Neuronal stem cell (in vitro differentiated cells): ENCODE results near the gene PIN1.

Source experiments
- DNase-seq: peaks from one replicate; pipeline ENCODE4 v3.0.0-alpha.2; 2013; ENCODE audit warnings: low spot score
- H2AFZ ChIP-seq: one replicate; pipeline ENCODE4 v1.6.1; 2013; ENCODE audit warnings: mild to moderate bottlenecking, low read length, inconsistent platforms
- H2AK5ac ChIP-seq: 2 replicates; pipeline ENCODE4 v1.6.1; 2013; ENCODE audit warnings: low read depth, mild to moderate bottlenecking, inconsistent platforms, low read length, moderate library complexity, mixed read lengths
- H2BK120ac ChIP-seq: 2 replicates; pipeline ENCODE4 v1.6.1; 2013; ENCODE audit warnings: low read depth, mild to moderate bottlenecking, inconsistent platforms, low read length, moderate library complexity, mixed read lengths
- H2BK12ac ChIP-seq: one replicate; pipeline ENCODE4 v1.6.1; 2013; ENCODE audit warnings: low read length, inconsistent platforms
- H2BK15ac ChIP-seq: 2 replicates; pipeline ENCODE4 v1.6.1; 2013; ENCODE audit warnings: mild to moderate bottlenecking, low read length, inconsistent platforms, mixed read lengths
- H2BK5ac ChIP-seq: one replicate; pipeline ENCODE4 v1.6.1; 2013; ENCODE audit warnings: inconsistent platforms, mild to moderate bottlenecking, low read length, moderate library complexity
- H3K14ac ChIP-seq: one replicate; pipeline ENCODE4 v1.6.1; 2013; ENCODE audit warnings: low read length, inconsistent platforms
- H3K18ac ChIP-seq: 2 replicates; pipeline ENCODE4 v1.6.1; 2013; ENCODE audit warnings: low read length, inconsistent platforms
- H3K23ac ChIP-seq: 2 replicates; pipeline ENCODE4 v1.6.1; 2013; ENCODE audit warnings: low read depth, mild to moderate bottlenecking, mixed read lengths, low read length, inconsistent platforms; ENCODE audit not compliant: poor library complexity
- H3K27ac ChIP-seq: replicated peaks from 3 replicates; pipeline ENCODE4 v1.5.1; 2013; ENCODE audit warnings: low read length, inconsistent platforms
- H3K27me3 ChIP-seq, 3 experiments: 2 replicates each; pipeline ENCODE4 v1.6.1; 2013; ENCODE audit warnings: low read length in 3 of 3, mild to moderate bottlenecking in 2 of 3, inconsistent platforms in 1 of 3, low read depth in 1 of 3, mixed read lengths in 1 of 3, moderate library complexity in 1 of 3; ENCODE audit not compliant: control insufficient read depth in 3 of 3, insufficient read depth in 3 of 3
- H3K36me3 ChIP-seq, 2 donors: replicated peaks in 1 of 2; 2 replicates each; pipeline ENCODE4 v1.6.1; 2013; ENCODE audit warnings: low read length in 2 of 2; ENCODE audit not compliant: control insufficient read depth in 2 of 2, insufficient read depth in 2 of 2
- H3K4ac ChIP-seq: 2 replicates; pipeline ENCODE4 v1.6.1; 2013; ENCODE audit warnings: inconsistent platforms, mild to moderate bottlenecking, low read length, moderate library complexity
- H3K4me1 ChIP-seq, 2 donors: 1 replicate in 1 of 2; 2 replicates in 1 of 2; pipeline ENCODE4 v1.6.1; 2013; ENCODE audit warnings: low read length in 2 of 2, low read depth in 1 of 2; ENCODE audit not compliant: control insufficient read depth in 2 of 2, insufficient read depth in 1 of 2
- H3K4me2 ChIP-seq: one replicate; pipeline ENCODE4 v1.6.1; 2013; ENCODE audit warnings: mild to moderate bottlenecking, low read length, inconsistent platforms; ENCODE audit not compliant: insufficient read depth, poor library complexity, severe bottlenecking
- H3K4me3 ChIP-seq, 2 donors: 2 replicates each; pipeline ENCODE4 v1.5.1; 2013; ENCODE audit warnings: low read length in 2 of 2, mild to moderate bottlenecking in 2 of 2, inconsistent platforms in 1 of 2, moderate library complexity in 1 of 2
- H3K79me1 ChIP-seq: one replicate; pipeline ENCODE4 v1.6.1; 2013; ENCODE audit warnings: low read depth, mild to moderate bottlenecking, inconsistent platforms, low read length, moderate library complexity
- H3K9ac ChIP-seq: one replicate; pipeline ENCODE4 v1.6.1; 2013; ENCODE audit warnings: mild to moderate bottlenecking, low read depth, low read length, inconsistent platforms; ENCODE audit not compliant: poor library complexity
- H3K9me3 ChIP-seq, 2 donors: replicated peaks in 1 of 2; 2 replicates each; pipeline versions ENCODE3 to v1.6.1; 2013; ENCODE audit warnings: low read length in 2 of 2, mild to moderate bottlenecking in 2 of 2, inconsistent platforms in 1 of 2, low read depth in 1 of 2, mixed read lengths in 1 of 2, moderate library complexity in 1 of 2; ENCODE audit not compliant: control insufficient read depth in 2 of 2, insufficient read depth in 1 of 2
- H4K8ac ChIP-seq: one replicate; pipeline ENCODE4 v1.6.1; 2013; ENCODE audit warnings: low read depth, mild to moderate bottlenecking, inconsistent platforms, low read length, moderate library complexity
- H4K91ac ChIP-seq: one replicate; pipeline ENCODE4 v1.6.1; 2013; ENCODE audit warnings: low read length, low read depth, mild to moderate bottlenecking, inconsistent platforms; ENCODE audit not compliant: poor library complexity
- WGBS, 2 donors: extraction: QIAGEN DNeasy Blood & Tissue Kit; methylation state at CpG; one replicate each; pipeline ENCODE4 v1.1.7; 2013; ENCODE audit warnings: missing lambda C conversion rate in 2 of 2, mixed read lengths in 1 of 2; ENCODE audit not compliant: insufficient read length in 2 of 2, insufficient replicate concordance in 1 of 2; ENCODE audit errors: extremely low coverage in 2 of 2; 5-methylcytosine and 5-hydroxymethylcytosine counted together

Gene PIN1

GRCh38 chr19:9883231-9883758 lies 48.2 kb downstream of the PIN1 start:
- Histone ChIP-seq H2BK120ac (peak overlapping the region; percentile 88), H2BK12ac (peak overlapping the region; percentile 2), H4K91ac (no peak overlapping the region), H3K9me3 (no peaks in the 10 kb centered on the region), H2AK5ac (peak overlapping the region; percentile 71), H3K36me3 (no peaks in the 10 kb centered on the region), H4K8ac (peak overlapping the region; percentile 70), H3K4me3 (peak overlapping the region in 1 of 2 donors; percentile 47), H3K79me1 (no peaks in the 10 kb centered on the region), H2AFZ (peak overlapping the region; percentile 66), H2BK5ac (no peak overlapping the region), H3K9ac (no peak overlapping the region), H3K23ac (no peak overlapping the region), H3K18ac (peak overlapping the region; percentile 73), H3K14ac (no peak overlapping the region), H3K4me2 (peak overlapping the region; percentile 28), H3K27me3 (no peaks in the 10 kb centered on the region), H3K4ac (peak overlapping the region; percentile 19), H3K4me1 (peaks cover 5 to 8% of the 10 kb centered on the region in 2 donors), H3K27ac (peak overlapping the region; percentile 66), H2BK15ac (peak overlapping the region; percentile 38)
- DNase-seq = peak; percentile 27
- no CpG with 5 or more reads among the region's 10 CpGs for WGBS, 2 donors

GRCh38 chr19:9883764-9884163 lies 48.6 kb downstream of the PIN1 start:
- Histone ChIP-seq H4K91ac (no peak overlapping the region), H3K9ac (no peak overlapping the region), H2AK5ac (peak overlapping the region; percentile 71), H3K4me1 (peaks cover 5 to 8% of the 10 kb centered on the region in 2 donors), H3K9me3 (no peaks in the 10 kb centered on the region), H3K4me2 (peak overlapping the region; percentile 28), H3K36me3 (no peaks in the 10 kb centered on the region), H2BK12ac (peak overlapping the region; percentile 2), H3K14ac (no peak overlapping the region), H4K8ac (peak overlapping the region; percentile 70), H2AFZ (no peak overlapping the region), H3K4ac (peak overlapping the region; percentile 19), H2BK120ac (peak overlapping the region; percentile 88), H3K79me1 (no peaks in the 10 kb centered on the region), H2BK15ac (peak overlapping the region; percentile 38), H2BK5ac (no peak overlapping the region), H3K27ac (peak overlapping the region; percentile 66), H3K27me3 (no peaks in the 10 kb centered on the region), H3K4me3 (peak overlapping the region in 1 of 2 donors; percentile 47), H3K23ac (no peak overlapping the region), H3K18ac (peak overlapping the region; percentile 73)
- no CpG with 5 or more reads among the region's 12 CpGs for WGBS, 2 donors
- no peak for DNase-seq

DNA sequence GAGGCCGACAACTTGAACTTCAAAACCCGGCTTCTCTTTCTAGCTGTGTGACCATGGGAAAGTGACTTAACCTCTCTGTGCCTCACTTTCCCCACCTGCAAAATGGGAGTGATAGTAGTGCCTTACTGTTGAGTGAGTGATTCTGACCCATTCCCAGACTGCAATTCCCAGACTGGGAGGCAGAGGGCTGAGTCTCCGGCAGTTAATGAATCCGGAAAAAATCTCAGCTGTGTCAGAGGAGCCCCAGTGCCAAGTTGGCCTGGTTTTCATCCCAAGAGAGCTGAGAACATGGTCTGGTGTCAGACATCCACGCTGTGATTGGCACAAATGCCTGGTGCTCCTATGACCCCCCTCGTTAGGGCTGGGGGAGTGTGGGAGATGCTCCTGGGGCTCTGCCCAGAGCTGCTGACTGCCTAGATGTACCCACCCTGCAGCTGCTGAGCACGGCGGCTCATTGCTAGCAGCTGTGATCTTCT lies 50.0 kb downstream of the PIN1 start:
- Histone ChIP-seq H3K9me3 (no peaks in the 10 kb centered on the region), H3K9ac (no peak overlapping the region), H3K14ac (peak overlapping the region; percentile 90), H3K23ac (peak overlapping the region; percentile 95), H4K91ac (no peak overlapping the region), H3K27ac (no peak overlapping the region), H2AFZ (no peak overlapping the region), H3K4me2 (no peak overlapping the region), H2BK120ac (no peak overlapping the region), H2AK5ac (peak overlapping the region; percentile 66), H2BK5ac (no peak overlapping the region), H2BK12ac (no peak overlapping the region), H4K8ac (no peak overlapping the region), H3K4me1 (peaks cover 8 to 11% of the 10 kb centered on the region in 2 donors), H3K36me3 (no peaks in the 10 kb centered on the region), H2BK15ac (no peak overlapping the region), H3K4me3 (no peak overlapping the region), H3K18ac (peak overlapping the region; percentile 5), H3K79me1 (no peaks in the 10 kb centered on the region), H3K4ac (no peak overlapping the region), H3K27me3 (no peaks in the 10 kb centered on the region)
- no CpG with 5 or more reads among the region's 8 CpGs for WGBS, 2 donors
- no peak for DNase-seq

GRCh38 chr19:9891609-9892373 lies 56.7 kb downstream of the PIN1 start:
- no peak overlapping the region for H4K8ac ChIP-seq

More at GRCh38 chr19:9891609-9892373, 56.7 kb downstream of the PIN1 start:
- H2AFZ ChIP-seq = no peak overlapping the region
- no peak overlapping the region for H3K9ac ChIP-seq
- no peak for DNase-seq
- no peak overlapping the region for H3K18ac ChIP-seq
- no peaks in the 10 kb centered on the region for H3K9me3 ChIP-seq
- H2BK15ac ChIP-seq = no peak overlapping the region
- H3K27me3 ChIP-seq = no peaks in the 10 kb centered on the region
- no peak overlapping the region for H3K4me2 ChIP-seq
- no peaks in the 10 kb centered on the region for H3K36me3 ChIP-seq
- H4K91ac ChIP-seq = no peak overlapping the region
- peak overlapping the region; percentile 22 for H3K14ac ChIP-seq
- no peak overlapping the region for H2AK5ac ChIP-seq
- no peaks in the 10 kb centered on the region for H3K79me1 ChIP-seq
- no peak overlapping the region for H3K4ac ChIP-seq
- no peak overlapping the region for H2BK5ac ChIP-seq
- WGBS, 2 donors = no CpG with 5 or more reads among the region's 6 CpGs
- H3K4me1 ChIP-seq = peaks cover 0 to 9% of the 10 kb centered on the region in 2 donors
- peak overlapping the region in 1 of 2 donors; percentile 31 for H3K4me3 ChIP-seq
- H3K27ac ChIP-seq = no peak overlapping the region
- H3K23ac ChIP-seq = peak overlapping the region; percentile 8
- no peak overlapping the region for H2BK120ac ChIP-seq
- no peak overlapping the region for H2BK12ac ChIP-seq
